Smooth muscle cell (in vitro differentiated cells): ENCODE measurements around the gene CEP104. TPM values are rescaled to one million over a fixed set of nuclear protein-coding genes. Genes with fewer than 3 reads are reported as not detected.

Source experiments
- DNase-seq: peaks from one replicate; lab custom pipeline; 2025; ENCODE audit not compliant: unreplicated experiment; lab: John Stamatoyannopoulos, UW
- H2AFZ ChIP-seq: fragments of 200-600 bp; sonication (generic); 2 replicates; pipeline ENCODE4 v1.6.0; 2016; ENCODE audit warnings: antibody characterized with exemption, low read depth, mild to moderate bottlenecking
- H3F3A ChIP-seq: fragments of 200-600 bp; sonication (generic); 2 replicates; pipeline ENCODE4 v1.6.0; 2017; ENCODE audit warnings: antibody characterized with exemption, low read depth
- H3K27ac ChIP-seq: fragments of 200-600 bp; sonication (generic); 2 replicates; pipeline ENCODE4 v1.5.1; 2016; ENCODE audit warnings: low read depth, mild to moderate bottlenecking
- H3K27me3 ChIP-seq: fragments of 200-600 bp; sonication (generic); 2 replicates; pipeline ENCODE4 v1.6.1; 2016; ENCODE audit warnings: low read depth, mild to moderate bottlenecking
- H3K36me3 ChIP-seq: fragments of 200-600 bp; sonication (generic); 2 replicates; pipeline ENCODE4 v1.5.1; 2016; ENCODE audit warnings: low read depth
- H3K4me1 ChIP-seq: fragments of 200-600 bp; sonication (generic); 2 replicates; pipeline ENCODE4 v1.5.1; 2016; ENCODE audit warnings: low read depth
- H3K4me2 ChIP-seq: fragments of 200-600 bp; sonication (generic); 2 replicates; pipeline ENCODE4 v1.6.0; 2016; ENCODE audit warnings: mild to moderate bottlenecking
- H3K4me3 ChIP-seq: fragments of 200-600 bp; sonication (generic); 2 replicates; pipeline ENCODE4 v1.5.1; 2016; ENCODE audit warnings: mild to moderate bottlenecking
- H3K79me2 ChIP-seq: fragments of 200-600 bp; sonication (generic); 2 replicates; pipeline ENCODE4 v1.6.0; 2016; ENCODE audit warnings: low read depth, mild to moderate bottlenecking
- H3K9ac ChIP-seq: fragments of 200-600 bp; sonication (generic); 2 replicates; pipeline ENCODE4 v1.6.0; 2016; ENCODE audit warnings: low read depth
- H3K9me3 ChIP-seq: fragments of 200-600 bp; sonication (generic); replicated peaks from 2 replicates; pipeline ENCODE4 v1.5.1; 2016; ENCODE audit warnings: low read depth
- H4K20me1 ChIP-seq: fragments of 200-600 bp; sonication (generic); 2 replicates; pipeline ENCODE4 v1.6.0; 2016; ENCODE audit warnings: low read depth
- WGBS: methylation state at CpG from one replicate; pipeline ENCODE4 v1.1.7; 2016; ENCODE audit warnings: low lambda C conversion rate; 5-methylcytosine and 5-hydroxymethylcytosine counted together
- polyA plus RNA-seq: library from polyadenylated mRNA; unstranded; fragments of >200 nt; fragmentation: Nextera tagmentation; extraction: Ambion mirVana; gene quantifications from 2 replicates; pipeline ENCODE4 v1.2.1, GENCODE V29; 2016
- total RNA-seq: library from RNA; depleted of rRNA; stranded (reverse); fragments of >200 nt; gene quantifications from 2 replicates; pipeline ENCODE4 v1.2.3, GENCODE V29; 2014
- TF ChIP-seq, protein P1 (sequence below): fragments of 200-600 bp; sonication (generic); IDR thresholded peaks from 2 replicates; pipeline ENCODE4 v1.5.1; 2017; ENCODE audit warnings: borderline replicate concordance, mild to moderate bottlenecking, antibody characterized with exemption; ENCODE audit not compliant: insufficient read depth, poor library complexity, severe bottlenecking

CEP104 gene
- total and polyA plus RNA-seq, 2 experiments from 2014 or later, result 16.8 to 25.4 TPM

DNA sequence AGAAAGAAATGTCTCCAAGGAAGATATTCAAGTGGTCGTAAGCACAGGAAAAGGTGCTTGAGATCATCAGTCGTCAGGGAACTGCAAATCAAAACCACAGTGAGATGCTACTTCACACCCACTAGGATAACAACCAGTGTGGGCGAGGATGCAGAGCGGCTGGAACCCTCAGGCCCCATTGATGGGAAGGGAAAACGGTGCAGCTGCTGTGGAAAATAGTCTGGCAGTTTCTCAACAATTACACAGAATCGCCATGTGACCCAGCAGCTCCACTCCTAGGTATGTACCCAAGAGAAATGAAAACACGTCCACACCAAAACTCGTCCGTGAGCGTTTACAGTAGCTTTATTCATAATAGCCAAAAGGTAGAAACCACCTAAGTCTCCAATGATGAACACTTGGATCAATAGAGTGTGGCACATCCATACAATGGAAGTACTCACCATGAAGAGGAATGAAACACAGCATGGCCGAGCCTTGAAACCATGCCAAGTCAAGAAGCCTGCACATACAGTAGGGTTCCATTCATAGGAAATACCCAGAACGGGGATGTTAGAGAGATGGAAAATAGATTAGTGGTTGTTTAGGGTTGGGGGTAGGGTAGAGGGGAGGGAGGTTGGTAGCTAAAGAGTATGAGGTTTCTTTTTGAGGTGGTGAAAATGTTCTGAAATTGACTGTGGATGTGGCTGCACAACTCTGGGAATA lies 6.4 kb upstream of the CEP104 start:
- H3K9me3 ChIP-seq, result no peaks in the 10 kb centered on the region
- WGBS, result 94% methylated on average over 12 of the region's 12 CpGs

DNA sequence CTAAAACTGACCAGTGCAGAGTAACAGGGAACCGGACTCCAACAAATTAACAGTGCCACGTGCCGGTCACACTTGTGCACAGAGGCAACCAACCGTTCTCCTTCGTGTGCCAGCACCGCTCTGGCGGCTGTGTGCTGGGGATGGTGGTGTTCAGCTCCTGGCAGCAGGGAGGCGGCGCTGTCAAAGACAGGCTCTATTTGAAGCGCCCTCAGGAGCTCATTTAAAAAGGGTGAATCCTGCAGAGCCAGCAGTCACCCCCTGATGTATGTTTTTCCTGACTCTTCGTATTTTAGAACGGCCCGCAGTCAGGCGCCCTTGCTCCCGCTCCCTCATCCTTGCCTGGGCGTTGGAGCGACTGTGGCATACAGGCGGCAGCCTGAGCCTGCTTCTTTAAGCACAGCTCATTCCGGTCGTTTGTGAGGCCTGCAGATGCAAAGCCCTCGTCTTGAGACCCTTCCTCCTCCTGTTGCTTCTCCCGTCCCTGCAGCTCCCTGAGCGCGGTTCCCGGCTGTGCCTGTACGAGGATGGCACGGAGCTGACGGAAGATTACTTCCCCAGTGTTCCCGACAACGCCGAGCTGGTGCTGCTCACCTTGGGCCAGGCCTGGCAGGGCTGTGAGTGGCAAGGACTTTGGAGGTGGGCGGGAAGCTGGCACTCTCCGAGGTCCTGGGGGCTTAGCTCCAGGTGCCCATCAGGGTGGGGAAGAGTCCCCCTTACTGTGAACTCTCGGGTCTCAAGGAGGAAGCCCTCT lies 1.4 kb upstream of the CEP104 start:
- no peak overlapping the region for H3K9ac ChIP-seq
- DNase-seq, result no peak

More for the DNA sequence above, 6.4 kb upstream of the CEP104 start:
- H3K36me3 ChIP-seq, result no peaks in the 10 kb centered on the region
- TF ChIP-seq, protein P1, sequence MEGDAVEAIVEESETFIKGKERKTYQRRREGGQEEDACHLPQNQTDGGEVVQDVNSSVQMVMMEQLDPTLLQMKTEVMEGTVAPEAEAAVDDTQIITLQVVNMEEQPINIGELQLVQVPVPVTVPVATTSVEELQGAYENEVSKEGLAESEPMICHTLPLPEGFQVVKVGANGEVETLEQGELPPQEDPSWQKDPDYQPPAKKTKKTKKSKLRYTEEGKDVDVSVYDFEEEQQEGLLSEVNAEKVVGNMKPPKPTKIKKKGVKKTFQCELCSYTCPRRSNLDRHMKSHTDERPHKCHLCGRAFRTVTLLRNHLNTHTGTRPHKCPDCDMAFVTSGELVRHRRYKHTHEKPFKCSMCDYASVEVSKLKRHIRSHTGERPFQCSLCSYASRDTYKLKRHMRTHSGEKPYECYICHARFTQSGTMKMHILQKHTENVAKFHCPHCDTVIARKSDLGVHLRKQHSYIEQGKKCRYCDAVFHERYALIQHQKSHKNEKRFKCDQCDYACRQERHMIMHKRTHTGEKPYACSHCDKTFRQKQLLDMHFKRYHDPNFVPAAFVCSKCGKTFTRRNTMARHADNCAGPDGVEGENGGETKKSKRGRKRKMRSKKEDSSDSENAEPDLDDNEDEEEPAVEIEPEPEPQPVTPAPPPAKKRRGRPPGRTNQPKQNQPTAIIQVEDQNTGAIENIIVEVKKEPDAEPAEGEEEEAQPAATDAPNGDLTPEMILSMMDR, result no peak
- H3K27me3 ChIP-seq, result no peaks in the 10 kb centered on the region
- no peak overlapping the region for H3K4me2 ChIP-seq
- no peak overlapping the region for H2AFZ ChIP-seq
- H3K27ac ChIP-seq, result no peak overlapping the region
- H4K20me1 ChIP-seq, result peaks cover 6% of the 10 kb centered on the region
- H3F3A ChIP-seq, result no peaks in the 10 kb centered on the region
- no peak overlapping the region for H3K9ac ChIP-seq
- no peak for DNase-seq
- H3K79me2 ChIP-seq, result no peaks in the 10 kb centered on the region
- H3K4me1 ChIP-seq, result no peaks in the 10 kb centered on the region
- H3K4me3 ChIP-seq, result no peak overlapping the region

DNA sequence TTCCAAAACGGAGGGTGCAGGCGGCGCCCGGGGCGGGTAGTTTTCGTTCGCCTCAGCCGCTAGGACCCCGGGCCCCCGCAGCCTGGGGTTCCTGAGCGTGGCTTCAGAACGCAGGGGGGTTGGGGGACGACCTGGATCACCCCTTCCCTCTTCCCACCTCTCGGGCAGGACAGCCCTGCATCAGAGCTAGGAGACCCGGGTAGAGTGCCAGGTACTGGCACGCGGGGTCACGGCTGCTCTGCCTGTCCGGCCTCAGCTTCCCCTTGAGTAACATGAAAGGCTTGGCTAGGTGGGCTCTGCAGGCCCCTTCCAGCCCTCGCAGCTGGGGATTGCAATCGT lies 749 bp upstream of the CEP104 start:
- WGBS, result 12% methylated on average over 19 of the region's 21 CpGs
- Histone ChIP-seq H3K27ac (no peak overlapping the region), H3K9ac (peak overlapping the region; percentile 53), H3K9me3 (no peaks in the 10 kb centered on the region), H4K20me1 (peaks cover 29% of the 10 kb centered on the region), H3K4me2 (peak overlapping the region; percentile 91), H3K27me3 (no peaks in the 10 kb centered on the region), H3K79me2 (peaks cover 35% of the 10 kb centered on the region), H3K4me3 (peak overlapping the region; percentile 75), H3K4me1 (peaks cover 5% of the 10 kb centered on the region), H2AFZ (peak overlapping the region; percentile 56), H3K36me3 (no peaks in the 10 kb centered on the region), H3F3A (no peaks in the 10 kb centered on the region)
- TF ChIP-seq, protein P1, result no peak
- DNase-seq, result no peak

More for the DNA sequence above, 1.4 kb upstream of the CEP104 start:
- WGBS, result 65% methylated on average over 34 of the region's 34 CpGs
- peaks cover 29% of the 10 kb centered on the region for H3K79me2 ChIP-seq
- peaks cover 23% of the 10 kb centered on the region for H4K20me1 ChIP-seq
- H3K9me3 ChIP-seq, result no peaks in the 10 kb centered on the region
- peaks cover 5% of the 10 kb centered on the region for H3K4me1 ChIP-seq
- no peaks in the 10 kb centered on the region for H3K36me3 ChIP-seq
- no peak overlapping the region for H3K27ac ChIP-seq
- peak overlapping the region; percentile 91 for H3K4me2 ChIP-seq
- H3K27me3 ChIP-seq, result no peaks in the 10 kb centered on the region
- peak overlapping the region; percentile 75 for H3K4me3 ChIP-seq
- no peaks in the 10 kb centered on the region for H3F3A ChIP-seq
- no peak overlapping the region for H2AFZ ChIP-seq
- TF ChIP-seq, protein P1, result no peak
